SK-N-SH (cell line): ENCODE data around the gene ASPSCR1. TPM values are rescaled to one million over a fixed set of nuclear protein-coding genes. Genes with fewer than 3 reads are reported as not detected.

Experiments
- CTCF ChIA-PET: fragments of 300-600, 350-600 bp; formaldehyde crosslinking; extraction: SDS; loops from one replicate; lab custom pipeline; 2021; lab: Yijun Ruan, JAX
- POLR2A ChIA-PET: fragments of 350-600 bp; sonication (Branson Sonifier 250); formaldehyde crosslinking; extraction: SDS; loops from one replicate; lab custom pipeline; 2020; ENCODE audit warnings: antibody characterized with exemption, inconsistent platforms; lab: Yijun Ruan, JAX
- DNase-seq: peaks from one replicate; pipeline ENCODE4 v3.0.0; 2012
- H2AFZ ChIP-seq: fragments of 200-600 bp; sonication (generic); 2 replicates; pipeline ENCODE4 v1.8.1; 2016; ENCODE audit warnings: antibody characterized with exemption, mild to moderate bottlenecking, low read depth
- H3F3A ChIP-seq: fragments of 200-600 bp; sonication (generic); replicated peaks from 2 replicates; pipeline ENCODE3; 2016; ENCODE audit warnings: antibody characterized with exemption, mild to moderate bottlenecking; ENCODE audit not compliant: insufficient read depth
- H3K27ac ChIP-seq, 2 experiments: fragments of 200-500 bp in 1 of 2; fragments of 200-600 bp in 1 of 2; sonication (Bioruptor generic) in 1 of 2; sonication (generic), shearing (Covaris generic) in 1 of 2; 2 replicates each; pipeline versions ENCODE4 v1.5.1 to v1.6.1; 2014 to 2016; ENCODE audit warnings: low read depth in 2 of 2, inconsistent platforms in 1 of 2, low read length in 1 of 2, mild to moderate bottlenecking in 1 of 2, mixed read lengths in 1 of 2
- H3K27me3 ChIP-seq: fragments of 200-600 bp; sonication (generic), shearing (Covaris generic); 2 replicates; pipeline ENCODE4 v1.6.1; 2016; ENCODE audit warnings: mixed run types; ENCODE audit not compliant: insufficient read depth
- H3K36me3 ChIP-seq, 2 experiments: fragments of 200-500 bp in 1 of 2; fragments of 200-600 bp in 1 of 2; sonication (Bioruptor generic) in 1 of 2; sonication (generic) in 1 of 2; replicated peaks in 1 of 2; 2 replicates each; pipeline versions ENCODE3 to v1.5.1; 2014 to 2016; ENCODE audit warnings: low read length in 1 of 2, mild to moderate bottlenecking in 1 of 2; ENCODE audit not compliant: insufficient read depth in 2 of 2, control insufficient read depth in 1 of 2
- H3K4me1 ChIP-seq, 2 experiments: fragments of 200-500 bp in 1 of 2; fragments of 200-600 bp in 1 of 2; sonication (Bioruptor generic) in 1 of 2; sonication (generic), shearing (Covaris generic) in 1 of 2; 2 replicates each; pipeline versions ENCODE4 v1.5.1 to v1.6.1; 2014 to 2016; ENCODE audit warnings: low read depth in 1 of 2, low read length in 1 of 2, mixed run types in 1 of 2; ENCODE audit not compliant: insufficient read depth in 2 of 2, control insufficient read depth in 1 of 2
- H3K4me2 ChIP-seq: fragments of 200-600 bp; sonication (generic), shearing (Covaris generic); 2 replicates; pipeline ENCODE4 v1.6.1; 2017; ENCODE audit warnings: mixed run types
- H3K4me3 ChIP-seq, 2 experiments: fragments of 200-500 bp in 1 of 2; fragments of 200-600 bp in 1 of 2; sonication (Bioruptor generic) in 1 of 2; sonication (generic), shearing (Covaris generic) in 1 of 2; 2 replicates each; pipeline versions ENCODE4 v1.5.1 to v1.8.1; 2014 to 2016; ENCODE audit warnings: low read depth in 2 of 2, inconsistent platforms in 1 of 2, low read length in 1 of 2, mild to moderate bottlenecking in 1 of 2, mixed read lengths in 1 of 2, moderate library complexity in 1 of 2
- H3K79me2 ChIP-seq: fragments of 200-600 bp; sonication (generic); 2 replicates; pipeline ENCODE4 v1.8.1; 2017; ENCODE audit warnings: mild to moderate bottlenecking; ENCODE audit not compliant: insufficient read depth
- H3K9ac ChIP-seq: fragments of 200-600 bp; sonication (generic); 2 replicates; pipeline ENCODE4 v1.6.1; 2017; ENCODE audit warnings: mixed run types
- H3K9me2 ChIP-seq: fragments of 200-600 bp; sonication (generic); 2 replicates; pipeline ENCODE4 v1.6.1; 2017; ENCODE audit warnings: mixed run types
- H3K9me3 ChIP-seq: fragments of 200-600 bp; sonication (generic); 2 replicates; pipeline ENCODE4 v1.6.1; 2017; ENCODE audit warnings: mixed run types, mild to moderate bottlenecking, moderate library complexity
- H4K20me1 ChIP-seq: fragments of 200-600 bp; sonication (generic); 2 replicates; pipeline ENCODE4 v1.6.1; 2017; ENCODE audit warnings: mild to moderate bottlenecking, mixed run types; ENCODE audit not compliant: insufficient read depth
- ELF1 ChIP-seq: IDR thresholded peaks from 2 replicates; pipeline ENCODE4 v1.4.0; 2012
- FOSL2 ChIP-seq: IDR thresholded peaks from 2 replicates; pipeline ENCODE4 v1.4.0; 2012; ENCODE audit warnings: low read depth, mild to moderate bottlenecking, moderate library complexity, borderline replicate concordance
- FOXM1 ChIP-seq: IDR thresholded peaks from 2 replicates; pipeline ENCODE4 v1.4.0; 2012; ENCODE audit warnings: low read depth, mild to moderate bottlenecking
- NFIC ChIP-seq: IDR thresholded peaks from 2 replicates; pipeline ENCODE4 v1.4.0; 2012; ENCODE audit warnings: borderline replicate concordance
- RCOR1 ChIP-seq: fragments of 150-350 bp; IDR thresholded peaks from 2 replicates; pipeline ENCODE4 v1.6.1; 2017; ENCODE audit warnings: antibody characterized with exemption, low read length
- RFX5 ChIP-seq: IDR thresholded peaks from 2 replicates; pipeline ENCODE4 v1.6.1; 2012; ENCODE audit warnings: mild to moderate bottlenecking, improper control_type of control experiment, low read length
- SIN3A ChIP-seq: IDR thresholded peaks from 2 replicates; pipeline ENCODE4 v1.6.1; 2012; ENCODE audit warnings: low read depth, mild to moderate bottlenecking, low read length, moderate library complexity, borderline replicate concordance
- SMC3 ChIP-seq: IDR thresholded peaks from 2 replicates; pipeline ENCODE4 v1.6.1; 2012; ENCODE audit warnings: low read depth, low read length, improper control_type of control experiment
- TCF12 ChIP-seq: IDR thresholded peaks from 2 replicates; pipeline ENCODE4 v1.4.0; 2012
- WGBS: methylation state at CpG from one replicate; pipeline ENCODE4 v1.1.6; 2017; ENCODE audit warnings: low lambda C conversion rate; 5-methylcytosine and 5-hydroxymethylcytosine counted together
- polyA plus RNA-seq, 3 experiments: library from polyadenylated mRNA; depleted of rRNA; stranded (reverse); fragments of >200 nt; gene quantifications; 2 replicates each; pipeline ENCODE4 v1.2.3, GENCODE V29; 2012
- TF ChIP-seq, protein P1 (sequence below): IDR thresholded peaks from 2 replicates; pipeline ENCODE4; 2012

ASPSCR1 gene
- polyA plus RNA-seq, 1 of the 3 experiments (the other 2 are of a cell fraction), result 36.2 TPM

DNA sequence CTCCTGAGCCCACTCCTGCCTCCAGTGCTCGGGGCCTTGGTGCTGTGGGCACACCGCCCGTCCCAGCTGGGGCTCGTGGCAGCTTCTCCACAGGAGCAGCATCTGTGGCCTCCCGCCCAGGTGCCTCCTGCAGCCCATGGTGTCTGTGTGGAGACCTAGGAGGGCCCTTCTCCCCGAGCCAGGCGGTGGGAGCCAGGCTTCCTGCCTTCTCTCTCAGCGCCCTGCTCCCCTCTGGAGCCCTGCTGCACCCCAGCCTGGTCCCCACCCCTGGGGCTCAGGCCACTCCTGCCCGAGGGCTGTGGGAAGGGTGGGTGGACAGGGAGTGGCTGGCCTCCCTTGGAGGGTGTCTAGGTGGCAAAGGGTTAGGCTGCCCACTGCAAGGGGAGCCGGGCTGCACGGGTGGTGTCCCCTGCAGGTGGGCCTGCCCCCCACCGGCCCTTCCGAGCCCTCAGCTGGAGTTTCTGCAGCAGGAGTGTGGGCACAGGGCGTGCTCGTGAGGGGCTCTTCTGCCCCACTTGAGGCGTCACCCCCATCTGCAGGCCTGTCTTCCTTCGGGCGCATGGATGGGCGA is 34.3 kb downstream of the ASPSCR1 start:
- Histone ChIP-seq H3K9me3 (no peaks in the 10 kb centered on the region), H3F3A (no peaks in the 10 kb centered on the region), H3K79me2 (no peaks in the 10 kb centered on the region; the same call in 1 of the 2 replicates), H3K4me3 (no peak overlapping the region), H3K27ac (no peak overlapping the region; a peak in 1 of 4 replicates), H3K4me2 (no peak overlapping the region), H3K9me2 (no peaks in the 10 kb centered on the region), H4K20me1 (no peaks in the 10 kb centered on the region), H3K4me1 (peaks cover 5 to 32% of the 10 kb centered on the region in 2 experiments; a peak in 3 of 4 replicates), H2AFZ (no peak overlapping the region), H3K27me3 (no peaks in the 10 kb centered on the region), H3K9ac (no peak overlapping the region), H3K36me3 (peaks cover 0 to 2% of the 10 kb centered on the region in 2 experiments)
- POLR2A ChIA-PET, result interaction anchor here (0.5 kb wide), 1 partner anchor 35 kb away, joined by 3 read pairs; no protein-coding TSS in a partner anchor
- WGBS, result 98% methylated on average over 19 of the region's 19 CpGs
- CTCF ChIA-PET, result interaction anchor here (1.1 to 35.7 kb wide), 3 partner anchors 10 to 46 kb away, joined by 4 to 1216 read pairs (median 68); partner anchors contain the start of genes CENPX, LRRC45 and NOTUM
- TF ChIP-seq FOSL2, result no peak
- no peak for TF ChIP-seq TCF12
- no peak for TF ChIP-seq NFIC
- no peak for TF ChIP-seq SIN3A
- DNase-seq, result no peak

DNA sequence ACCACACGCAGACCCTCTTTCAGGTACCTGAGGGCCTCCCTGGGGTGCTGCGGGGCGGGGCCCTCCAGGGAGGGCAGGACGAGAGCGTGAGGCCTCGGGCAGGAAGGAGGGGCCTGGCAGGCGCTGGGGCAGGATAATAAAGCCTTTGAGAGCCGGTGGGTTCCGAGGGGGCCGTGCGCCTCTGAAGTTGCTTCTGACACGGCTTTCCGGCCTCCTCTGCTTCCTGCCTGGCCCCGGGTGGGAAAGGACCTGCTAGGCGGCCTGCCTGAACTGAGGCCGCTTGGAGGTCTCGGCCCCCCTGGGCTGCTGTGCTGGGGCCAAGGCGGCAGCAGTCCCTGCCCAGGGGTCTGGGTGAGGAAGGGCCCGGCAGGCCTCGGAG is 34.8 kb downstream of the ASPSCR1 start:
- Histone ChIP-seq H3K79me2 (no peaks in the 10 kb centered on the region; the same call in 1 of the 2 replicates), H3K27me3 (no peaks in the 10 kb centered on the region), H3K4me2 (no peak overlapping the region), H4K20me1 (no peaks in the 10 kb centered on the region), H3F3A (no peaks in the 10 kb centered on the region), H2AFZ (no peak overlapping the region), H3K27ac (no peak overlapping the region; a peak in 1 of 4 replicates), H3K4me3 (no peak overlapping the region), H3K9me3 (no peaks in the 10 kb centered on the region), H3K36me3 (peaks cover 0 to 3% of the 10 kb centered on the region in 2 experiments), H3K9ac (no peak overlapping the region), H3K4me1 (peaks cover 0 to 29% of the 10 kb centered on the region in 2 experiments; a peak in 2 of 4 replicates), H3K9me2 (no peaks in the 10 kb centered on the region)
- DNase-seq, result no peak
- TF ChIP-seq RCOR1 (no peak), SMC3 (no peak), FOSL2 (no peak), RFX5 (no peak), FOXM1 (no peak), ELF1 (no peak)
- TF ChIP-seq, protein P1, sequence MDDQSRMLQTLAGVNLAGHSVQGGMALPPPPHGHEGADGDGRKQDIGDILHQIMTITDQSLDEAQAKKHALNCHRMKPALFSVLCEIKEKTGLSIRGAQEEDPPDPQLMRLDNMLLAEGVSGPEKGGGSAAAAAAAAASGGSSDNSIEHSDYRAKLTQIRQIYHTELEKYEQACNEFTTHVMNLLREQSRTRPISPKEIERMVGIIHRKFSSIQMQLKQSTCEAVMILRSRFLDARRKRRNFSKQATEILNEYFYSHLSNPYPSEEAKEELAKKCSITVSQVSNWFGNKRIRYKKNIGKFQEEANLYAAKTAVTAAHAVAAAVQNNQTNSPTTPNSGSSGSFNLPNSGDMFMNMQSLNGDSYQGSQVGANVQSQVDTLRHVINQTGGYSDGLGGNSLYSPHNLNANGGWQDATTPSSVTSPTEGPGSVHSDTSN, result no peak
- ChIA-PET CTCF (interaction anchor here (1.2 to 35.7 kb wide), 6 partner anchors 9 to 84 kb away, joined by 4 to 1216 read pairs (median 14); partner anchors contain the start of genes CENPX, LRRC45, MAFG and NOTUM), POLR2A (interaction anchor here (0.8 to 1.0 kb wide), 2 partner anchors 45 to 52 kb away, joined by 3 read pairs; no protein-coding TSS in a partner anchor)
- WGBS, result 95% methylated on average over 12 of the region's 20 CpGs
